ENCODE data around the gene RGL1.
"Not testable (repeated sequence)": the region's sequence is repeated elsewhere in the genome, so short reads cannot be mapped to it uniquely, and the experiment has no call there.

The RGL1 gene

GRCh38 chr1:183761871-183762270 lies 43.0 kb upstream of the RGL1 start:
- H3K4me1 ChIP-seq (ENCODE audit: control insufficient read depth in 1 of 2, insufficient read depth in 1 of 2, low read depth in 1 of 2, low read length in 1 of 2), result no peaks in the 10 kb centered on the region
- H3K27me3 ChIP-seq, result no peaks in the 10 kb centered on the region
- no peak overlapping the region for H3K4me3 ChIP-seq (ENCODE audit: low read depth in 1 of 2, low read length in 1 of 2)
- H3K36me3 ChIP-seq, result no peaks in the 10 kb centered on the region
- H3K9me3 ChIP-seq, result peaks cover 11% of the 10 kb centered on the region
- H3K27ac ChIP-seq, result no peak overlapping the region
- TF ChIP-seq CTCF (IDR thresholded peaks at IDR 0.05), result no peak

GRCh38 chr1:183762856-183763255 lies 42.1 kb upstream of the RGL1 start:
- H3K27ac ChIP-seq; H3K4me3 ChIP-seq (ENCODE audit: low read depth in 1 of 2, low read length in 1 of 2); H3K36me3 ChIP-seq; H3K4me1 ChIP-seq (ENCODE audit: control insufficient read depth in 1 of 2, insufficient read depth in 1 of 2, low read depth in 1 of 2, low read length in 1 of 2); H3K27me3 ChIP-seq: not testable (repeated sequence)
- H3K9me3 ChIP-seq, result peaks cover 11% of the 10 kb centered on the region

GRCh38 chr1:183764981-183765380 lies 39.9 kb upstream of the RGL1 start:
- peaks cover 11% of the 10 kb centered on the region for H3K9me3 ChIP-seq
- TF ChIP-seq CTCF (IDR thresholded peaks at IDR 0.05), result no peak
- H3K27ac ChIP-seq, result no peak overlapping the region
- H3K36me3 ChIP-seq, result no peaks in the 10 kb centered on the region
- H3K4me1 ChIP-seq (ENCODE audit: control insufficient read depth in 1 of 2, insufficient read depth in 1 of 2, low read depth in 1 of 2, low read length in 1 of 2), result no peaks in the 10 kb centered on the region
- H3K27me3 ChIP-seq, result no peaks in the 10 kb centered on the region
- no peak overlapping the region for H3K4me3 ChIP-seq (ENCODE audit: low read depth in 1 of 2, low read length in 1 of 2)

- H3K36me3 ChIP-seq, result no peaks in the 10 kb centered on the region
- H3K9me3 ChIP-seq, result no peaks in the 10 kb centered on the region
- H3K27me3 ChIP-seq, result no peaks in the 10 kb centered on the region
- H3K4me1 ChIP-seq (ENCODE audit: control insufficient read depth in 1 of 2, insufficient read depth in 1 of 2, low read depth in 1 of 2, low read length in 1 of 2), result no peaks in the 10 kb centered on the region
- no peak overlapping the region for H3K27ac ChIP-seq
- no peak for TF ChIP-seq CTCF (IDR thresholded peaks at IDR 0.05)
- H3K4me3 ChIP-seq (ENCODE audit: low read depth in 1 of 2, low read length in 1 of 2), result no peak overlapping the region
These were observed 34.7 kb upstream of the RGL1 start for GRCh38 chr1:183769956-183770815.

GRCh38 chr1:183770816-183771128 lies 34.1 kb upstream of the RGL1 start:
- Histone ChIP-seq H3K4me1 (ENCODE audit: control insufficient read depth in 1 of 2, insufficient read depth in 1 of 2, low read depth in 1 of 2, low read length in 1 of 2) (no peaks in the 10 kb centered on the region), H3K27me3 (no peaks in the 10 kb centered on the region), H3K27ac (no peak overlapping the region), H3K9me3 (no peaks in the 10 kb centered on the region), H3K36me3 (no peaks in the 10 kb centered on the region), H3K4me3 (ENCODE audit: low read depth in 1 of 2, low read length in 1 of 2) (no peak overlapping the region)
- TF ChIP-seq CTCF (IDR thresholded peaks at IDR 0.05), result no peak

- no peaks in the 10 kb centered on the region for H3K27me3 ChIP-seq
- TF ChIP-seq CTCF (IDR thresholded peaks at IDR 0.05), result no peak
- H3K36me3 ChIP-seq, result no peaks in the 10 kb centered on the region
These were observed 31.2 kb upstream of the RGL1 start for GRCh38 chr1:183773482-183774274.

More at GRCh38 chr1:183773482-183774274, 31.2 kb upstream of the RGL1 start:
- no peak overlapping the region for H3K27ac ChIP-seq
- H3K4me3 ChIP-seq (ENCODE audit: low read depth in 1 of 2, low read length in 1 of 2), result no peak overlapping the region
- no peaks in the 10 kb centered on the region for H3K4me1 ChIP-seq (ENCODE audit: control insufficient read depth in 1 of 2, insufficient read depth in 1 of 2, low read depth in 1 of 2, low read length in 1 of 2)
- no peaks in the 10 kb centered on the region for H3K9me3 ChIP-seq
